ENCODE results near the gene CTNNA3.

GRCh38 chr10:67115972-67116371 lies 580.0 kb downstream of the CTNNA3 start:
- TF ChIP-seq CTCF (IDR thresholded peaks at IDR 0.05) (no peak), POLR2A (IDR thresholded peaks at IDR 0.05) (no peak)
